ENCODE results near the gene KIT.

KIT gene

DNA sequence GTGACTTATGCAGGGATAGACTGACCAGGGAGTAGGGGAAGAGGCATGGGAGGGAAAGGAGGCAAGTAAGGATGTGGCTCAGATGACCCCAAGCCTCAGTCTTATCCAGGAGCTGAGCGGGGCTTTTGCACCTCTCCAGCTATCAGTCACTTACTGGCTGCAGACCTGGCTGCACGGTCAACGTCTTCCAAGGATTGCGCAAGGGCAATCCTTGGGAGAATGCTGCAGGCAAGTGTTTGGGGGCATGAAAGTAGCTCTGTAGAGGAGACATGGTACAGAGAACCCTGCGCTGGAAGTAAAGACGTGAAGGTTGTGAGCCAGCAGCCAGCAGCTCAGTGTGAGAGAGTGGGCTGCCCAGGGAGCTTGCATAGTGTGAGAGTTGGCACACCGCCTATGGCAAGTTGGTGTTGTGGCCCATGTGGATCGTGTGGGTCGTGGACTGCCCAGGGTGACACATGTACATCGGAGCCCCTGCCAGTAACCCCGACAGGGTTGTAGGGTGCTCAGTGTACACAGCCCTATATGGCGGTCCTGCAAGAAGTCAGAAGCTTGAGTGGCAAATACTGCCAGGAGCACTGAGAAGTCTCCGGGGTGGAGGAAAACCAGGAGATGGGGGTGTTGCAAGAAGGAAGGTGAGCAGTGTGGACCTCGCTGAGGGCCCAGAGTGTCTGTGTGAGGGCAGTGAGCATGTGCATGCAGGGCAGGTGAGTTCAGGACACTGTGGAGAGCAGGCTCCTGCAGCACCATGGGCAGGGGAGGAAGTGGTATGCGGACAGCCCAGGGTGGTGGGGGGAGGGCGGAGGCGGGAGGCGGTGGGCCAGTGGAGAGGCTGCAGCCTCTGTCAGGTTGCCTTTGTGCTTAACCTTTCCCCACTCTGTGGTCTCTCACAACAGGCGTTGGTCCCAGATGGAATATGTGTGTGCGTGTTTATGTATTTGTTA, 50.9 kb downstream of the KIT start:
- no peak for DNase-seq

DNA sequence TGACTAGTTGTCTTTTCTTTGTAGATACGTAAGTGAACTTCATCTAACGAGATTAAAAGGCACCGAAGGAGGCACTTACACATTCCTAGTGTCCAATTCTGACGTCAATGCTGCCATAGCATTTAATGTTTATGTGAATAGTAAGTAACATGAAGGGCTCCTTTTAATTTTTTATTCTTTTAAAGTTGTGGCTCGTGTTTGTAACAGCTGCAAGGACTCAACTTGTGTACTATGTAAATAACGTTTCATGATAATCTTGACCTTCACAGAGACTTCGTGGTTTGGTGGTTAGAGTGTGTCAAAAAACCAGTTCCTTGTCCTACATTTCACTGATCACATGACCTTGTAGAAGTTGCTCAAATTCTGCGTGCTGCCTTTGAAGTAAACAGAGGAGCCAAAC, 51.6 kb downstream of the KIT start:
- DNase-seq = no peak

DNA sequence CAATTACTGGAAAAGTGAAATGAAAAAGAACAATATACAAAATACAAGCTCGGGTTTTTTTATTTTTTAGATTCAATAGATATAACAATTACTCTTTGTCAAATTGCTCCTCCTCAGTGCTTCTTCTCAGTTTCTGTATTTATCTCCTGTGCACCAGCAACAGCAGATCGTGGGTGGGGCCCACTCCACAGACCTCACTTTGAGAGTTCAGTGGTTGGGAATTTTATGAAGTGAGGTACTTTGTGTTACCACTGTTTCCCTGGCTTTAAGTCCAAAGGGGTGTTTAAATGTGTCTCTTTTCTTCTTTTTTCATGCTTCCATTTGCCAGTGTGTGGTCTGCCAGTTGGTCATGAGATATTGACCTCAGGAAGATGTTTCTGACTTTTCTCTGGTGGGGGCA, 54.4 kb downstream of the KIT start:
- no peak for DNase-seq

DNA sequence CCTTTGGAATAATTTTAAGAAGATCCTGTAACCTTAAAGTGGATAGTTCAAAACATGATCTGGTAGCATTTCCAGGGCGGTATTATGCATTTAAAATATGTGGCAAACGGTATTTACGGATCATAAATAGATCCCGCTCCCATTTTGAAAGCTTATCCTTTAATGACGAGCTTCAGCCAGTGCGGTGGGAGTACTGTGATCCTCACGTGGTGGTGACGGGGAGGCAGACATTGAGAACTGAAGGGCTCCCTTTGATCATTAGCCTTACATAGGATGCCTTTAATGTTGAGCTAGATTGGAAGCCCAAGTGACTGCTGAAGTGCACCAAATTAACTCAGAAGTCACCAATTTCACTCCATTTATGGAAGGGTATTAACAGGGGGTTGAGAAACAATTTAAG, 56.9 kb downstream of the KIT start:
- DNase-seq = no peak

DNA sequence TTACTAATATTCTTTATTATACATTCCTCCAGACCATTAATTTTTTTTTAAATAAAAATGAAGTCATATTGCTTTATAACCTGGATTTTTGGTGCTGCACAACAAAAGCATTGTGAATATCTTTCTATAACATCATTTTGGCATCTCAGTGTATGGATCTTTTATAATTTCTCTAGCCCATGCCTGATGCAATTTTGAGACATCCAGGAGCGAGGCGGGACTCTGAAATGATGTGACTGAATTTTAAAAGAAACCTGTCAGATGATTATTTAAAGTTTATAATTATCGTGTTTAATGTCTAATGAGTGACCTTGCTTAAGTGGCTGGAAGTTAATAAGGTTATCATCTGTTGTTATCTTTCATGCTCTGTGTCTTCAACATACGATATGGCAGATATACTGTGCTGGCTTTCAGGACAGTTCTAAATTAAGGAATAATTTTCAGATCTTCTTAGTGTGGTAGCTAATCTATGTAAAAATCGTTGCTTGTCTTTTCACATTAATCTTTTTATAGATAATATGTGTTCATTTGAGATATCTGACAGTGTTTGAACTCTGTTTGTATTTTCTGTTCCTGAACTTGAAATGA, 58.8 kb downstream of the KIT start:
- DNase-seq = no peak

DNA sequence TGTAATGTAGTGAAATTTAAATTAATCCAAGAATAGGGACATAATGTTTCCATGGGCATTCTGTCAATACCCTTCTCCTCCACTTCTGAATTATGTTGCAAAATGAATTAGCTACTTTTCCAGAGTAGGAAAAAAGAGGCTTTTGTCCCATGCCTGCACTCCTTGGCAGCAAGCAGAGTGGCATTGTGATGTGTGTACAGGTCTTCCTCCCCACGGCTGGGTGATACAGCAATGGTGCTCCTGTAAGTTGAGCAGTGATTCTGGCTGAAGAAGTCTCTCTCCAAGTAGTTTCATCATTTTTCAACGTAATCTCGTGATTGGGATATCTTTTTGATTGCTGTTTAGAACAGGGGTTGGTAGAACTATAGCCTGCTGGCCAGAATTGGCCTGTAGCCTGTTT, 59.9 kb downstream of the KIT start:
- no peak for DNase-seq

DNA sequence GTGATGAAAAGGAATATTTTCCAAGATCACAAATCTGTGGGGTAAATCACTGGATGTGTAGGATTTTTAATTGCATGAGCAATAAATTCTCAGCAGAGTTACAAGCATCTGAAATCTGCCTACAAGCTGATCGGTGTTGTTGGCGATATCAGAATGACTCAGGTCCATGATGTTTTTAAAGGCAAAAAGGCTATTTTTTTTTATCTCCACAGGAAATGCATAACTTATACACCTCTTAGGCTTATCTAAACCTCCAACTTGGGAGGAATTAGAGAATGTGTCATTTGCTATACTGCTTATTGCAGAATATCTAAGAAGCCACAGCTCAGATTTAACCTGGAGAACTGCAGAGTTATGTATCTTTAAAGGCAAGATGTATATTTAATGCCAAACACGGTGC, 61.6 kb downstream of the KIT start:
- no peak for DNase-seq

DNA sequence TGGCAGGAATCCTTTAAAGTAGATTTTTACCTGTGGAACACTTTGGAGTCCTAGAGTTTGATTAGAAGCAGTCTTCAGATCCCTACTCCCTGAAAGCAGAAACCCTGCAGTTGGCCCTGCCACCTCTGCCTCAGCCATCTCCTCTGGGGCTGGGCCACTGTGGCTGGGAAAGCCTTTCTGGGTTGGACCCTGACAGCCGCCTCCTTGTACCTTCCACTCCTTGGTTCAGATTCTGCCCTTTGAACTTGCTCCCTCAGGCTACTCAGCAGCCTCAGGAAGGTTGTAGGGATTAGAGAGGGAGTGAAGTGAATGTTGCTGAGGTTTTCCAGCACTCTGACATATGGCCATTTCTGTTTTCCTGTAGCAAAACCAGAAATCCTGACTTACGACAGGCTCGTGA, 65.5 kb downstream of the KIT start:
- no peak for DNase-seq

DNA sequence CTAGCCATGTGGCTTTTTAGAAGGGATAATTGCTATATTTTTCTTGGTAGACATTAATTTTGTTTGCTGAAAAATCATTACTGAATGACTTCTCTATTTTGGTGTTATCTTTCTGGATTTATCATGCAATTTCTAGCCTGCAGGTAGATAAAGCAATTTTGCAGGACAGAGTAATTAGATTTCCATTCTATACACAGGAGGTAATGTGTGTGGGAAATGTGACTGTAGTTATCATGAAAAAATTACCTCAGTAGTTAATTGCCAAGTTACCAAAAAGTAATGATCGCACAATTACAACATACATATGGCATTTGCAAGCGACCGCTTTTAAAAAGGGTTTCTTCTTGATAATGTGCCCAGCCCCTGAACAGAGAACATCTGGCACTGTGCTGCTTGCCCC, 66.1 kb downstream of the KIT start:
- no peak for DNase-seq

DNA sequence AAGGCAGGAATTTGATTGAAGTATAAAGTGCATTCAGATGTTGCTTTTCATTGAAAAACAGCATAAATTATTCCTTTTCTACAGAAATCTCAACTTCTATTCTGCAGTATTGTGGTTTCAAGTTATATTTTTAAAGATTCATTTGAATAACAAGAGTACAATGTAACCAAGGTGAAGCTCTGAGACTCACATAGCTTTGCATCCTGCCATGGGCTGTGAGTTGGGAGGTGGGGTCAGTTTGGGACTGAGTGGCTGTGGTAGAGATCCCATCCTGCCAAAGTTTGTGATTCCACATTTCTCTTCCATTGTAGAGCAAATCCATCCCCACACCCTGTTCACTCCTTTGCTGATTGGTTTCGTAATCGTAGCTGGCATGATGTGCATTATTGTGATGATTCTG, 69.2 kb downstream of the KIT start:
- no peak for DNase-seq

DNA sequence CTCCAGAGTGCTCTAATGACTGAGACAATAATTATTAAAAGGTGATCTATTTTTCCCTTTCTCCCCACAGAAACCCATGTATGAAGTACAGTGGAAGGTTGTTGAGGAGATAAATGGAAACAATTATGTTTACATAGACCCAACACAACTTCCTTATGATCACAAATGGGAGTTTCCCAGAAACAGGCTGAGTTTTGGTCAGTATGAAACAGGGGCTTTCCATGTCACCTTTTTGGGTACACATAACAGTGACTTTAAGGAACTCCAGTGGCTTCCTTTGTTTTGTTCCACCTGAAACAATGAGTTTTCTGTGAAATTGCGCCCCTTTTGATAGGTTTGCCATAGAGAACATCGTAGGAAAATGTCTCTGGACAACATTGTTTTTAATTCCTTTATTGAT, 69.6 kb downstream of the KIT start:
- DNase-seq = no peak

DNA sequence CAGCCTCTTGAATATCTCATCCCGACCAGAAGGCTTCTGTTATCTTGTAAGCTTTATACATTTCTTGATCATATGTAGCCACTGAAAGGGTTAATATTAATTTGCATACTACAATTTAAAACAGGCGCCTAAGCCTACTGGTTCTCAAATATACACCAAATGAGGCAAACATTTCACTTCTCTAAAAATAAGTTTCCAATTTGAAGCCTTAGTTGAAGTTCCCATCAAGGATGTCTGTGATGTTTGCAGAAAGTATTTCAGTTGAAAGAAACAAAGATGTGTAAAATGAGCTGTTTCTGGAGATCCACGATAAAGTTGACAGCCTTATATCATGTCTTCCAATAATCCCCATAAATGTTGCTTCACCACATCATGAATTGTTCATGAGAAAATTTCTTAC, 70.6 kb downstream of the KIT start:
- no peak for DNase-seq

DNA sequence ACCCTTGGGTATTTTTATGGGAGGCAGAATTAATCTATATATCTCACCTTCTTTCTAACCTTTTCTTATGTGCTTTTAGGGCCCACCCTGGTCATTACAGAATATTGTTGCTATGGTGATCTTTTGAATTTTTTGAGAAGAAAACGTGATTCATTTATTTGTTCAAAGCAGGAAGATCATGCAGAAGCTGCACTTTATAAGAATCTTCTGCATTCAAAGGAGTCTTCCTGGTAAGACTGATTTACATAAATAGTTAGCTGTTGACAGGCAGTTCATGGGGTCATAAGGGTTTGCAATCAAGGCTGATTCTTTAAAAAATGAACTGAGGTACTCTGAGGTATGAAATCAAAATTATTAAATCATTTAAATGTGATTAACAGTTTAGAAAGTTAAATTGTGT, 71.5 kb downstream of the KIT start:
- DNase-seq = no peak

DNA sequence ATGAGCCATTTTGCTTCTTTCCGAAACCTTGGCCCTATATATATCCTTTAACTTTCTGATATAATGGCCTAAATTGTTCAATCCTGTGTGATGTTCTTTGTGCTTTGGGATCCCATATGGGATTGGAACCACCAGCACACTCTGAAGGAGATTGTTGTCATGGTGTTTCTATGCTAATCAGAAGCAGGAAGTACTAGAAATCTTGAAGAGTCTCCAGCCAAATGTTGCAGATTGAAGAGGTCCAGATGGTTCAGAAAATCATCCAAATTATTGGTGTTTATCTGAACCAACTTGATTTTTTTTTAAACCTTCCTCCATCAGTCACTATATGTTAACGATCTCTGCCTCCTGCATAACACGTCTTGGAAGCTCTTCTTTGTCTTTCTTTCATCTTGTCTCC, 72.8 kb downstream of the KIT start:
- no peak for DNase-seq

DNA sequence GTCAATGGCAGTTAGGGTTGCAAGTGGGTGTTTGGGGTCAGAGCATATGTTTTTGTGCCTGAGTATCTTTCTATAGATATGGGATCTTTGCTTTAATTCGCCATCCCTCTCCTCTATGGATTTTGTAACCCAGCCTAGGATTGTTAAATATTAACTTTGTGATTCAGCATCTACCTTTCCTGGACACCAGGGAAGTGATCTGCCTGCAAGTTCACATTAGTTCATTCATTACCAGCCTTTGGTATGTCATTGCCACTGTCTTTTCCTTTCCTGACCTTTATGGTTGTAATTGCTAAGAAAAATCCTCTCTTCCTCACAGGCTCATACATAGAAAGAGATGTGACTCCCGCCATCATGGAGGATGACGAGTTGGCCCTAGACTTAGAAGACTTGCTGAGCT, 73.8 kb downstream of the KIT start:
- DNase-seq = no peak

DNA sequence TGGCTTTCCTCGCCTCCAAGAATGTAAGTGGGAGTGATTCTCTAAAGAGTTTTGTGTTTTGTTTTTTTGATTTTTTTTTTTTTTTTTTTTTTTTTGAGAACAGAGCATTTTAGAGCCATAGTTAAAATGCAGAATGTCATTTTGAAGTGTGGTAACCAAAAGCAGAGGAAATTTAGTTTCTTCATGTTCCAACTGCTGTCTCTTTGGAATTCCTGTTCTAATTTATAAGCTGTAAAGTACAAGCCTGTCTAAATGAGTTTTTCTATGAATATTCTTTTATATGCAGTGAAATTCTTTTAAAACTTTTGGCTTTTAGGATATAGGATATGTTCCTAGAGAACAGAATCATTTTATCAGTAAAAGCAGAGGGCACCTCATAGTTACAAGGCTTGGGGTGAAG, 74.2 kb downstream of the KIT start:
- DNase-seq = no peak

DNA sequence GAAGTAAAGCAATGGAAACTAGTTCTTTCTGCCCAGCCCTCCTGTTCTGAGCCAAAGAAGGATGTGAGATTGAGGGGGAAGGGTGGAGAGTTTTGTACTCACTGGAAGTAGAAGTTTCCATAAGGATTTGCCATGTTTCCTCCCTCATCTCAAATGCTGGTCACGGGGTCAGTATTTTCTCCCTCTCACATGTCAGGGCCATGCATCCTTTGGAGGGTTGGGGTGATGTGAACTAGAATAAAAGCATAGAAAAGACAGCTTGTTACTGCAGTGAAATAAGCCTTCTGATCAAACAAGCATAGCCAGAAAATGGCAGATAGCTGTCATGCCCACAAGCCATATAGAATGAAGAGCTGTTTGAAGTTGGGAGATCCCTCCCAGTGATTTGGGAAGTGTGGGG, 79.7 kb downstream of the KIT start:
- DNase-seq = no peak

DNA sequence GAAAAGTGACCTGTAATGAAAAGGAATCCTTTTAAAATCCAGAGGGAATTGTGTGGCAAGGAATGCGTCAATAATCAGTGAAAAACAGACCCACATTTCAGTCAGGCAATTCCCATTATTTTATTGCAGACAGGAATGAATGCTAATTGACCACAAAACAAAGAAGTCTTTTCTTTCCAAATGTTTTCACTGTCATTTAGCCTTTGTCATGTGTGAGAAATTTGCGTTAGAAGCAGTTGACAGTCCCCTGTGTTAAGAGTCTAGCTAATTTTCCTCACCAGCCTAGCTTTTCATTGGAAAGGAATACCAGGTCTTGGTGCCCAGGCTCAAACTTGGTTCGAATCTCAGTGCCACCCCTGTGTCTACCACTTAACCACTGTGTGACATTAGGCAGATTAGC, 83.4 kb downstream of the KIT start:
- no peak for DNase-seq

DNA sequence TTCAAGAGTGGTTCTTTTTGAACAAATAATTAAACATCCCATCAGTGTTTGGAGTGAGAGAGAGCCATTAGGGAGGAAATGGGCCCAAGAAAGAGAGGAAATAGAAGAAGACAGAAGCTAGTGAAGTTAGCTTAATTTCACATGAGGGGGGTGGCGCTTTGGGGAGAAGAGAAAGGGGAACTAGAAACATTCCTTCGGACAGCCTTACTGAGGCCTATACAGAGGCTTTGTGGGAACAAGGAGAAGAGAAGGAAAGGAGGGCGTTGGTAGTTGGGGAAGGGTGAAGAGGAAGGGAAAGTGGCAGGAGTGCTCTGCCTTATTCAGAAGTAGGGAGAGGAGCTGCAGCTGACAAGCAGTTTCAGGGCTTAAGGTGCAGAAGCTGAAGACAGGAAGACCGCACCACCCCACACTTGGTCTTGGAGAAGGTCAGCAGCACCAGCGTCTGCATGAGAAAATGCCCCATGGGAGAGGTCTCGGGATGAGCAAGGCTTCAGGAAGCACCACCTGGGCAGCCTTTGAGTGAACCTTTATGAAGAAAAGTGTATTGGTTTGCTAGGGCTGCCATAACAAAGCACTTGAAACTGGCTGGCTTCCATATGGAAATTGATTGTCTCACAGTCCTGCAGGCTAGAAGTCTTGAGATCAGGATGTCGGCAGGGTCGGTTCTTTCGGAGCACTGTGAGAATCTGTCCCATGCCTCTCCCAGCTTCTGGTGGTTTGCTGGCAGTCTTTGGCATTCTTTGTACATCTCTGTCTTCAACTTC, 85.1 kb downstream of the KIT start:
- no peak for DNase-seq

DNA sequence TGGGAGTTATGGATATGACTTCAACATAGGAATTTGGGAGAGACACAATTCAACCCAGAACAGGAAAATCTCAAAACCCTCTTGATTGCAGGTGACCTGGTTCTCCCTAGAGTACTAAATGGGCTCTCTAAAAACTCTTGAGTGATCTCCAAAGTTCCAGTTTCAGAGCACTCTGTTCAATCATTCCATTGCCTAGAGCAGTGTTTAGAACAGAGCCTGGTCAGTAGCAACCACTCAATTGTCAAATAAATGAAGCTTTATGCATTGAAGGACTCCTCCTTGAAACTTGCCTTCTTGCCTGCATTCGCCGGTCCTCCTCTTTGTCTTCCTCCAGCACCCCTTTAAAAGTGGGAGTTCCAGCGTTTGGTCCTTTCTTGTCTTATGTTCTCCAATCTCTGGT, 85.8 kb downstream of the KIT start:
- no peak for DNase-seq

DNA sequence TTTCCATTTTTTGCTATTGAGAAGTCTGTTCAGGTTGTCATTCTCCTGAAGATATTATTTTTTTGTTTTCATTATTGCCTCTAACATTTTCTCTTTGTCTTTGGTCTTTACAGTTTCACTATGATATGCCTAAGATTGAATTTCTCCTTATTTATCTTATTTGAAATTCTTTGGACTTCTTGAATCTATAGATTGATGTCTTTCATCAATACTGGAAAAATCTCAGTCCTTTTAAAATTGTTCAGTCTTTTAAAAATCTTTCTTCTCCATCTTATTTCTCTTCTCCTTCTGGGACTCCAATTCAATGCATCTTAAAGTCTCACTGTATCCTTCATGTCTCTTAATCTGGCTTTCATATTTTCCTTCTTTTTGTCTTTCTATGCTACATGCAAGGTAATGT, 86.7 kb downstream of the KIT start:
- no peak for DNase-seq

DNA sequence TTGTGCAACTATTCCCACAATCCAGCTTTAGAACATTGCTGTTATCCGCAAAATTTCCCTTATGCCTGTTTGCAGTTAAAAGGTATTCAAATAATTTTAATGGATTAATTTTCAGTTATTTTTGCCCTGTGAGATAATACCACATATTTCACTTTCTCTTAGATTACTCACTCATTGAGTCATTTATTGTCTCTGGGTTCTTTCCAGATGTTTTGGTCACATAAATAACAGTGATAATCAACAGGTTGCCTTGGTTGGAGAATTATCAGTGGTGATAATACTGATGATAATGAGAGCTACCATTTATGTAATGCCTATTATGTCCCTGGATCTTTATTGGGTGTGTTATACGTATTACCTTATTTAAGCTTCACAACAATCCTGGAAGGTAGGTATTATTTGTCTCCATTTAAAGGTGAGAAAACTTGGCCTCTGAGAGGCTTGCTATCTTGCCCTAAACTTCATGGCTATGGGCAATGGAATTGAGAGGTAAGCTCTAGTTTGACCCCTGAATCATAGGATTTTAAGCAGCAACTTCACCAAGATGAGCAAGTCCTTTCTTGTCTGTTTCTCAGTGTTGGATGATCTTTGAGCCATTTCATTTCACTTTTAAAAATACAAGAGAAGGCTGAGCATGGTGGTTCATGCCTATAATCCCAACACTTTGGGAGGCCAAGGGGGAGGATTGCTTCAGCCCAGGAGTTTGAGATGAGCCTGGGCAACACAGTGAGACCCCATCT, 87.4 kb downstream of the KIT start:
- DNase-seq = no peak

DNA sequence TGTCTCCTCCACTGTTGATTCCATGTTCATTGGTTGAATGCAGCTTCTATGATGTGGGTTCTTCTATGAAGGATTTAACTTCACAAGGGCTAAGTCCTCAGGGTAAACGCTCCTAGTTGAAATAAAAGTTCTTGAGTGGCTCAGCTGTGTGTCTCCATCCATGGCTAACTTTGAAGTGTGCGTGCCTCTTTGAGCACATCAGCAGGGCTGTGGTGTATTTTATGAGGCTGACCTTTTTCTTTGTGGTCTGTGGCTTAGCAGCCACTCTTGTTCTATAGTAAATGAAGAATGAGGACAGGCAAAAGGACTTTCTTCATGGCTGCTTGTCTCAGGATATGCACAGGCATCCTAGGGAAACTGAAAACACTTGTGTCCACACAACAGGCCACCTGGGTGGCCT, 88.5 kb downstream of the KIT start:
- no peak for DNase-seq
